Pancreas (tissue), 10 donors: Measurements from ENCODE around the gene SFRP2. TPM values are rescaled to one million over a fixed set of nuclear protein-coding genes. Genes with fewer than 3 reads are reported as not detected.

Experiments
- ATAC-seq, 4 donors: fragments of 200-7000 bp; cut with Tn5 transposase; one replicate each; pipeline versions ENCODE4 v1.8.0 to v1.9.1; 2020; ENCODE audit warnings: mild to moderate bottlenecking in 4 of 4, moderate library complexity in 4 of 4
- DNase-seq, 6 donors: peaks; one replicate each; pipeline ENCODE4 v3.0.0-alpha.2; 2020
- FAIRE-seq: peaks from 2 replicates; lab custom pipeline; 2012; peaks lifted over from hg19 to GRCh38; lab: Jason Lieb, UNC
- H3K27ac ChIP-seq, 4 donors: fragments of 200-600 bp; sonication (generic); 1 replicate in 3 of 4; 2 replicates in 1 of 4; pipeline versions ENCODE4 v1.5.0 to v1.8.0; 2020
- H3K27me3 ChIP-seq, 4 donors: fragments of 200-600 bp; one replicate each; pipeline ENCODE4 v1.8.0; 2021
- H3K36me3 ChIP-seq, 3 donors: fragments of 200-600 bp; sonication (generic) in 1 of 3; one replicate each; pipeline versions ENCODE4 v1.5.0 to v1.8.0; 2020 to 2021
- H3K4me1 ChIP-seq, 3 donors: fragments of 200-600 bp; one replicate each; pipeline ENCODE4 v1.8.0; 2021
- H3K4me3 ChIP-seq, 4 donors: fragments of 200-600 bp; sonication (generic) in 2 of 4; one replicate each; pipeline versions ENCODE4 v1.5.0 to v1.8.0; 2020 to 2021
- H3K9me3 ChIP-seq, 4 donors: fragments of 200-600 bp; one replicate each; pipeline ENCODE4 v1.8.0; 2021
- CTCF ChIP-seq, 4 donors: fragments of 200-600 bp; sonication (generic) in 3 of 4; IDR thresholded peaks; one replicate each; pipeline versions ENCODE4 v1.5.0 to v1.8.0; 2021; ENCODE audit warnings: antibody characterized with exemption in 4 of 4
- WGBS, 2 donors: extraction: QIAGEN DNeasy Blood & Tissue Kit; methylation state at CpG; one replicate each; pipeline ENCODE4 v1.1.7; 2013; 5-methylcytosine and 5-hydroxymethylcytosine counted together
- intact Hi-C, 3 donors: fragments of 100-400 bp; cut with DNase I; formaldehyde crosslinking; loops; one replicate each; pipeline versions ENCODE4 v1.11.1 to v1.14.2; 2022
- polyA plus RNA-seq, 2 donors: library from polyadenylated mRNA; stranded (reverse); fragments of 200-250 nt; gene quantifications; one replicate each; pipeline ENCODE4 v1.2.3, GENCODE V29; 2013
- total RNA-seq, 6 donors: library from RNA; stranded (reverse); fragmentation: NEBNext Ultra II Directional in 4 of 6; extraction: Animal tissue kit (Norgen Biotek cat#: 25700) in 4 of 6; gene quantifications; one replicate each; pipeline versions ENCODE4 v1.2.1 to v1.2.4, GENCODE V29; 2021 to 2023
- donor health status: healthy with polysubstance abuse.
- donor health status: DM: no; HTN: no; CAD: no; lungs with moderate emphysema.
- donor health status: DM: no; HTN: no; CAD: no.
- donor health status: control.
- donor health status: control.
- donor health status: Bipolar disorder and iron deficiency.
- donor health status: DM: yes; HTN: yes; CAD: no.
- donor health status: DM: no; HTN: no; CAD: no.
- donor health status: DM: no; HTN: no; CAD: no.
- donor health status: DM: yes; HTN: yes; CAD: no.

SFRP2 gene
- total and polyA plus RNA-seq, 8 donors = 1.5 to 136 (median 5.8) TPM

GRCh38 chr4:153823483-153823882, 34.6 kb upstream of the SFRP2 start:
- DNase-seq (no peak), FAIRE-seq (no peak), ATAC-seq (no peak)
- intact Hi-C loops = no loop called here
- no peaks in the 10 kb centered on the region for H3K9me3 ChIP-seq
- WGBS, 2 donors = 62 to 78% methylated on average over 1 of the region's 1 CpG
- no peaks in the 10 kb centered on the region for H3K4me1 ChIP-seq
- no peak overlapping the region for H3K27ac ChIP-seq
- TF ChIP-seq CTCF (IDR thresholded peaks at IDR 0.05) = no peak
- no peaks in the 10 kb centered on the region for H3K36me3 ChIP-seq
- no peak overlapping the region for H3K4me3 ChIP-seq
- H3K27me3 ChIP-seq = no peaks in the 10 kb centered on the region

- Histone ChIP-seq H3K36me3 (no peaks in the 10 kb centered on the region), H3K4me1 (no peaks in the 10 kb centered on the region), H3K27ac (no peak overlapping the region), H3K27me3 (no peaks in the 10 kb centered on the region), H3K9me3 (no peaks in the 10 kb centered on the region), H3K4me3 (no peak overlapping the region)
- intact Hi-C loops = no loop called here
- no peak for TF ChIP-seq CTCF (IDR thresholded peaks at IDR 0.05)
- no peak for FAIRE-seq
- DNase-seq = no peak
- WGBS, 2 donors = 55 to 63% methylated on average over 3 of the region's 3 CpGs
- no peak for ATAC-seq
Observed at GRCh38 chr4:153822316-153822715, 33.4 kb upstream of the SFRP2 start.

GRCh38 chr4:153817466-153817865, 28.6 kb upstream of the SFRP2 start:
- no peak for FAIRE-seq
- Histone ChIP-seq H3K4me1 (no peaks in the 10 kb centered on the region), H3K9me3 (no peaks in the 10 kb centered on the region), H3K36me3 (no peaks in the 10 kb centered on the region), H3K27ac (no peak overlapping the region), H3K27me3 (no peaks in the 10 kb centered on the region), H3K4me3 (no peak overlapping the region)
- TF ChIP-seq CTCF (IDR thresholded peaks at IDR 0.05) = no peak
- ATAC-seq = no peak
- intact Hi-C loops = no loop called here
- no peak for DNase-seq

- FAIRE-seq (no peak), ATAC-seq (no peak), DNase-seq (no peak)
- Histone ChIP-seq H3K4me1 (no peaks in the 10 kb centered on the region), H3K9me3 (no peaks in the 10 kb centered on the region), H3K36me3 (no peaks in the 10 kb centered on the region), H3K27me3 (no peaks in the 10 kb centered on the region), H3K4me3 (no peak overlapping the region), H3K27ac (no peak overlapping the region)
- 30 to 33% methylated on average over 2 of the region's 2 CpGs for WGBS, 2 donors
- no peak for TF ChIP-seq CTCF (IDR thresholded peaks at IDR 0.05)
- intact Hi-C loops = no loop called here
Observed at GRCh38 chr4:153816542-153816941, 27.7 kb upstream of the SFRP2 start.

GRCh38 chr4:153814789-153815188, 25.9 kb upstream of the SFRP2 start:
- H3K9me3 ChIP-seq = no peaks in the 10 kb centered on the region
- no peak for ATAC-seq
- WGBS, 2 donors = 73 to 79% methylated on average over 2 of the region's 2 CpGs
- TF ChIP-seq CTCF (IDR thresholded peaks at IDR 0.05) = no peak
- intact Hi-C loops = no loop called here
- FAIRE-seq = no peak
- no peak overlapping the region for H3K4me3 ChIP-seq
- H3K27me3 ChIP-seq = no peaks in the 10 kb centered on the region
- no peaks in the 10 kb centered on the region for H3K36me3 ChIP-seq
- H3K27ac ChIP-seq = no peak overlapping the region
- no peak for DNase-seq
- H3K4me1 ChIP-seq = no peaks in the 10 kb centered on the region
